ENCODE data around the gene TJP2. TPM values are rescaled to one million over a fixed set of nuclear protein-coding genes. Genes with fewer than 3 reads are reported as not detected.

The TJP2 gene
- total RNA-seq, 3 donors from 2014 or later: 81.1 to 172 (median 124) TPM

- TF ChIP-seq CTCF (IDR thresholded peaks at IDR 0.05): no peak
- Histone ChIP-seq H3K4me3 (no peak overlapping the region), H3K9me3 (no peaks in the 10 kb centered on the region), H3K4me1 (ENCODE audit: low read depth) (no peaks in the 10 kb centered on the region), H3K36me3 (ENCODE audit: low read depth) (no peaks in the 10 kb centered on the region)
- ATAC-seq (no peak), DNase-seq (no peak)
- intact Hi-C loops (cut with DNase I, micrococcal nuclease): no loop called here
These were observed 108.9 kb downstream of the TJP2 start for GRCh38 chr9:69283003-69283402.

DNA sequence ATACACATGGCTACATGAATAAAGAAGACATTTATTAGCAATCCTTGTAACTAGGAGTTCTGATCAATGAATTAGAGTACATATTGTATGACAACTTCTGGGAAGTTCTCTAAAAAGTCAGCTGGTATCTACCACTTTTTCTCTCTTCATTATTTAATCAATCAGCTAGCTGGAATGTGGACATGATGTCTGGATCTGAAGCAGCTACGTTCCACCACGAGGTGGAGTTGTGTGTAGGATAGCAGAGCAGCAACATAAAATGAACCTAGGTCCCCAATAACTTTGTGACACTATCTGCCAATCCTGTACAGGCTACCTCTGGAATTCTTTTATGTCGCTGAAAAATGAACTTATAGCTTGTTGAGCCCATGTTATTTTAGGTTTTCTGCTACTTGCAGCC is 118.0 kb downstream of the TJP2 start:
- intact Hi-C loops (cut with DNase I, micrococcal nuclease): no loop called here
- TF ChIP-seq CTCF (IDR thresholded peaks at IDR 0.05): no peak
- Histone ChIP-seq H3K36me3 (ENCODE audit: low read depth) (no peaks in the 10 kb centered on the region), H3K4me1 (ENCODE audit: low read depth) (no peaks in the 10 kb centered on the region), H3K4me3 (no peak overlapping the region), H3K9me3 (no peaks in the 10 kb centered on the region)
- DNase-seq: no peak
- ATAC-seq: no peak

GRCh38 chr9:69293156-69293555 is 119.1 kb downstream of the TJP2 start:
- TF ChIP-seq CTCF (IDR thresholded peaks at IDR 0.05): no peak
- intact Hi-C loops (cut with DNase I, micrococcal nuclease): no loop called here
- Histone ChIP-seq H3K4me3 (no peak overlapping the region), H3K36me3 (ENCODE audit: low read depth) (no peaks in the 10 kb centered on the region), H3K4me1 (ENCODE audit: low read depth) (no peaks in the 10 kb centered on the region), H3K9me3 (no peaks in the 10 kb centered on the region)
- ATAC-seq: no peak
- DNase-seq: no peak

- peak in 1 of 3 donors; percentile 16 for DNase-seq
- no peaks in the 10 kb centered on the region for H3K4me1 ChIP-seq (ENCODE audit: low read depth)
- TF ChIP-seq CTCF (IDR thresholded peaks at IDR 0.05): no peak
- ATAC-seq: no peak
- intact Hi-C loops (cut with DNase I, micrococcal nuclease): no loop called here
- no peak overlapping the region for H3K4me3 ChIP-seq
- H3K36me3 ChIP-seq (ENCODE audit: low read depth): no peaks in the 10 kb centered on the region
- H3K9me3 ChIP-seq: no peaks in the 10 kb centered on the region
These were observed 121.9 kb downstream of the TJP2 start for GRCh38 chr9:69295872-69296552.

DNA sequence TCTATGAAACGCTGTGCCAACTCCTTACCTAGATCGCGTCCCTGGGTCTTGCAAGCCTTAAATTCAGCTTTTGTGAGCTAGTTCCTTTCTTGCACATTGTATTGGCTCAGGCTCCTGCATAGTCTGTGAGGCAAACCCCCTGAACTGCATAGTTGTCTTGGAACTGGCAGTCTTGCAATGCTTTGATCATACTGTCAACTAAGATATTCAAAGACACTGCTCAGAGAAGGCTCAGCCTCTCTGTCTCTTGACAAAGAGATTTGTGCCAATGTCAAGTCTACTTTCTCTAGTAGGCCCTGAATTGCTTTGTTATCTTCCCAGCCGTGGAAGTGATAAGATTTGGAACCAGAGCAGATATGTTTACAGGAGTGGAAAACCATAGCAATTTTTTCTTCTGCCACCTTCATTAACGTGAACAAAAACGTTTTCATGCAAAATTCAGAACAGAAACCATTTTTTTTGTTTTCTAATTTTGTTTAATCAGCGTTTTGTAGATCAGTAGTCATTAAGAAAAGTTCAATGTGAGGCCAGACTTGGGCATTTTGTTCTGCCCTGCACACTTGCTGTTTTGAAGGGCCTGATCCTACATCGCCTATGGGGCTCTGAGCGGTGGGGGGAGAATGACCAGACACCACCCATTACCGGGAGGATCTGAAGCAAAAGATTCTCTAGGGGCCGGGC is 123.4 kb downstream of the TJP2 start:
- intact Hi-C loops (cut with DNase I, micrococcal nuclease): no loop called here
- Histone ChIP-seq H3K9me3 (no peaks in the 10 kb centered on the region), H3K4me3 (no peak overlapping the region), H3K4me1 (ENCODE audit: low read depth) (no peaks in the 10 kb centered on the region), H3K36me3 (ENCODE audit: low read depth) (no peaks in the 10 kb centered on the region)
- no peak for TF ChIP-seq CTCF (IDR thresholded peaks at IDR 0.05)
- DNase-seq (no peak), ATAC-seq (no peak)
